Measurements from ENCODE around the gene ZNF17. TPM values are rescaled to one million over a fixed set of nuclear protein-coding genes. Genes with fewer than 3 reads are reported as not detected.

ZNF17 gene
- total RNA-seq, 4 donors from 2014 or later, result 8.9 to 30.3 (median 14.0) TPM

GRCh38 chr19:57466489-57466888 lies 55.5 kb downstream of the ZNF17 start:
- no peak for DNase-seq (ENCODE audit: low spot score in 2 of 2)
- no peak overlapping the region for H3K4me3 ChIP-seq (ENCODE audit: low read depth, poor library complexity, severe bottlenecking)
- TF ChIP-seq CTCF (IDR thresholded peaks at IDR 0.05), result no peak
- no peak for TF ChIP-seq POLR2A (IDR thresholded peaks at IDR 0.05)
- WGBS, 2 donors, result 93 to 94% methylated on average over 5 of the region's 5 CpGs
- intact Hi-C loops (cut with DNase I; ENCODE audit: low total_unique reads), result no loop called here

Other genes with a start within 250 kb of the ZNF17 start
- not detected for gene DUXA, start 243.7 kb upstream of the ZNF17 start, total RNA-seq
- 10 to 100 TPM; 48.5 to 84.9 (median 57.8) TPM for gene ZNF264, start 219.7 kb upstream of the ZNF17 start, total RNA-seq
- 1 to 10 TPM in 1 of 4 donors, under 1 TPM in 1, not detected in 2; 0.39 to 2.9 TPM for gene AURKC, start 180.1 kb upstream of the ZNF17 start, total RNA-seq
- 10 to 100 TPM; 18.1 to 23.0 (median 20.3) TPM for gene ZNF805, start 170.5 kb upstream of the ZNF17 start, total RNA-seq
- 10 to 100 TPM; 57.6 to 71.0 (median 65.5) TPM for gene ZNF460, start 130.7 kb upstream of the ZNF17 start, total RNA-seq
- 10 to 100 TPM; 11.4 to 15.7 (median 12.4) TPM for gene ZNF543, start 90.7 kb upstream of the ZNF17 start, total RNA-seq
- gene ZNF304, start 59.9 kb upstream of the ZNF17 start, total RNA-seq, result 10 to 100 TPM in 1 of 4 donors, 1 to 10 TPM in 3; 8.3 to 11.8 (median 8.9) TPM
- gene TRAPPC2B, start 47.6 kb upstream of the ZNF17 start, total RNA-seq, result 10 to 100 TPM; 11.3 to 20.1 (median 19.5) TPM
- 1 to 10 TPM in 3 of 4 donors, under 1 TPM in 1; 0.42 to 2.4 (median 1.4) TPM for gene ZNF547, start 47.6 kb upstream of the ZNF17 start, total RNA-seq
- gene ZNF548, start 21.3 kb upstream of the ZNF17 start, total RNA-seq, result 10 to 100 TPM; 20.3 to 29.3 (median 23.5) TPM
- gene ZNF749, start 24.2 kb downstream of the ZNF17 start, total RNA-seq, result 10 to 100 TPM in 3 of 4 donors, 1 to 10 TPM in 1; 7.8 to 16.1 (median 12.9) TPM
- gene VN1R1, start 46.0 kb downstream of the ZNF17 start, total RNA-seq, result 1 to 10 TPM in 1 of 4 donors, under 1 TPM in 3; 0.25 to 1.4 (median 0.86) TPM
- gene ZNF772, start 66.4 kb downstream of the ZNF17 start, total RNA-seq, result 10 to 100 TPM; 11.6 to 18.3 (median 12.2) TPM
- 10 to 100 TPM in 3 of 4 donors, 1 to 10 TPM in 1; 7.8 to 26.6 (median 13.4) TPM for gene ZNF419, start 76.6 kb downstream of the ZNF17 start, total RNA-seq
- gene ZNF773, start 88.8 kb downstream of the ZNF17 start, total RNA-seq, result 10 to 100 TPM in 3 of 4 donors, 1 to 10 TPM in 1; 5.7 to 30.8 (median 17.5) TPM
- 1 to 10 TPM; 4.4 to 5.5 (median 4.9) TPM for gene ZNF549, start 116.2 kb downstream of the ZNF17 start, total RNA-seq
- gene ZNF550, start 148.7 kb downstream of the ZNF17 start, total RNA-seq, result 10 to 100 TPM in 3 of 4 donors, 1 to 10 TPM in 1; 9.8 to 19.2 (median 13.5) TPM
- gene ZNF416, start 167.8 kb downstream of the ZNF17 start, total RNA-seq, result 10 to 100 TPM in 1 of 4 donors, 1 to 10 TPM in 3; 6.7 to 10.2 (median 8.4) TPM
- gene ZIK1, start 173.0 kb downstream of the ZNF17 start, total RNA-seq, result 10 to 100 TPM in 1 of 4 donors, 1 to 10 TPM in 3; 2.0 to 12.7 (median 4.3) TPM
- gene ZNF530, start 188.7 kb downstream of the ZNF17 start, total RNA-seq, result 10 to 100 TPM in 1 of 4 donors, 1 to 10 TPM in 3; 4.8 to 16.9 (median 6.1) TPM
- 10 to 100 TPM; 19.1 to 42.5 (median 34.6) TPM for gene ZNF134, start 203.1 kb downstream of the ZNF17 start, total RNA-seq
- gene ZNF211, start 222.0 kb downstream of the ZNF17 start, total RNA-seq, result 10 to 100 TPM; 12.9 to 33.5 (median 17.7) TPM